Epidermal melanocyte (primary cell): ENCODE measurements around the gene SYT7.

Experiments
- DNase-seq: peaks from one replicate; pipeline ENCODE4 v3.0.0; 2011; ENCODE audit warnings: low spot score; ENCODE audit not compliant: insufficient read length

The SYT7 gene

DNA sequence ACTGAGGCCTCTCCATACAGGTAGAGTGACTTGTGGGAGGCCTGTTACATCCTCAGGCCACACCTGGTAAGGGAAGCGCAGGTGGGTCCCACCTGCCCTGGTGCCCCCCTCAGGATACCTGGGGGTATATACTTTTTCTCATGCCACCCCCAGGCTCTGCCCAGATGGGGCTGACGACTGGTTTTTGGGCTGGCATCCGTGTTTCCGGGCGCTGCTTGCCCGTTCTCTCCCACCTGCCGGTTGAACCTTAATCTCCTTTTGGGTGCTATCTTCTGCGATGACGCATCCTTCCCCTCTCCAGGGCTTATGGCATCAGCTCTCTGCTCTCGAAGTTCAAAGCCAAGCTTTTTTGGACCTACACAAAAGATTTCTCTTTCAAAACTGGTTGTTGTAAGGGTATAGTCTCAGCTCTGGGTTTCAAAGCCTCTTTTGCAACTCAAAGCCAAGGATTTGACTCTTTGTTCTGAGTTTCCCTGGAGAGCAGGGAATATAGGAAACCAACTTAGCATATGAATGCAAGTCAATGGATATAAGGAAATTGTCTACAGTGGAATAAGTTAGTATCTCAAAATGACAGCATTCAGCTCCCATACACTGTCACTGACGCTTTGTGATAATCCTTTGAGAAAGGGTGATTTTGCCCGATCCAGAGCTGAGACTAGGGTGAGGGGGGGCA lies 80.9 kb downstream of the SYT7 start:
- no peak for DNase-seq

DNA sequence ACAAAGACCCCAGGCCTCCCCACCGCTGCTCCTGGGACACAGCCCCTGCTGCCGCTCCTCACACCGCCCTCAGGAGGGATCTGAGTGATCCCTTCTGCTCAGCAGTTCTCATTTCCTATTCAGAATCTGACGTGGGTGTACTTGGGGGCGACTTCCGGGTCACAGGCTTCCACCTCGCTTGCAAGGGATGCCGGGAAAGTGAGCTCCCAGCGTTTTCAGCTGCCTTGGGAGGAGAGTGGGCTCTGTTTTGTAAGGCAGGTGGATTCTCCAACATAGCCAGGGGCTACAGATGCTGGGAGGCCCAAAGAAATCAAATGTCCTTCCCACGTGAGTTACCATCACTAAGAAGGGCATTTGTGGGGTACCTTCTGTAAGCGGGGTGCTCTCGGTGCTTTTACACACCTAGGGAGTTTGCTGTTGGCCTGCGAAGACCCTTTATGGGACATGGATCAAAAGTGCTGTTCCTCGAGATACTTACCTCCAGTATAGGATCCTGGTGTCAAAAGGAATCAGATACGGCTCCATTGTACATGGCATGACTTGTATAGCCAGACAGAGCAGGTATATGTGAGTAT lies 82.0 kb downstream of the SYT7 start:
- no peak for DNase-seq

DNA sequence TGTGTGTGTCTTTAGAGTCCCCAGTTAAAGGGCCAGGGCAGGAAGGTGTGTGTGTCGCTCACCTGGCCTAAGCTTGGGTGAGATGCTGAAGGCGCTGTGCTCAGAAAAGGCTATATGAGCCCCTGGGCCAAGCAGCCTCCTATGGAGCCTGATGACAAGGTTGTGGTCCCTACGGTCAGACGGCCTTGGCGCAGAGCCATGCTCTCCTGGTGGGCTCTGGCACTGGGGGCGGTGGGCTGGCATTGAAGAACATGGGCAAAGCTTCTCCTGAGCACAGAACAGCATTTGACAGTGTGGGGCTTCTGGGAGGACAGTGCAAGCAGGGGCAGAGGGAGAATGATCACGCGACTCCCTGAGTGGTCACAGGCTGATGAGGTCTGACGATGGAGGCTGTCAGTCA lies 83.0 kb downstream of the SYT7 start:
- DNase-seq: no peak

DNA sequence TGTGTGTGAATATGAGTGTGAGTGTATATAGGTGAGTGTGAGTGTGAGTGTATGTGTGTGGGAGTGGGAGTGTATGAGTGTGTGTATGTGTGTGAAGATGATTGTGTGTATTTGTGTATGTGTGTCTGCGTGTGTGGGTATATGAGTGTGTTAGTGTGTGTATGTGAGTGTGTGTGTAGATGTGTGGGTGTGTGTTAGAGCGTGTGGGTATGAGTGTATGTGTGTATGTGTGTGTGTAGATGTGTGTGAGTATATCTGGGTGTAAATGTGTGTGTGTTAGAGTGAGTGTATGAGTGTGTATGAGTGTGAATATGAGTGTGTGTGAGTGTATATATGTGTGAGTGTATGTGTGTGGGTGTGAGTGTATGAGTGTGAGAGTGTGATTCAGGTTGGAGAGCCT lies 83.4 kb downstream of the SYT7 start:
- DNase-seq: no peak

DNA sequence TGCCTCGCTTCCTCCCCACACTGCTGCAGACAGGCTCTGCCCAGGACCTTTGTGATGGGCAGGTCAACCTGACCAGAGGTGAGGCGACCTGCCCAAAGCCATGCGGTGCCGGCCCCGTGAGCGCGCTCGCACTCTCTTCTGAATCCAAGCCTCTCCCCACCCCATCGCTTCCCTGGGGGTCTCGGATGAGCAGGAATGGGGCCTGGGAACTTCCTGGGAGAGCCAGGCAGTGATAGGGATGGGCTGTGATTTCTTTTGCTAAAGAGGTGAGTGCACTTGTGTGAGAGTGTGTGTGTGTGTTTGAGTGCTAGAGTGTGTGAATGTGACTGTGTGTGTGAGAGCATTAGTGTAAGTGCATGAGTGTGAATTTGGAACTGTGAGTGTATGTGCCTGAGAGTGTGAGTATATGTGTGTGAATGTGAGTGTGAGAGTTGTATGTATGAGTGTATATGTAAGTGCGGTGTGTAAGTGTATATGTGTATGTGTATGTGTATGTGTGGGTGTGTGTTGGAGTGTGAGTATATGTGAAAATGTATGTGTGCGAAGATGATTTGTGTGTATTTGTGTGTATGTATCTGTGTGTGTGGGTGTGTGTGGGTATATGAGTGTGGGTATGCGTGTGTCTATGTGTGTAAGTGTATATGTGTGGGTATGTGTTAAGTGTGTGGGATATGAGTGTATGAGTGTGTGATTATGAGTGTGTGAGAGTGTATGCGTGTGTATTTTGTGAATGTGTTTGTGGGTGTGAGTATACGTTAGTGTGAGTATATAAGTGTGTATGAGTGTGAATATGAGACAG lies 84.1 kb downstream of the SYT7 start:
- no peak for DNase-seq

DNA sequence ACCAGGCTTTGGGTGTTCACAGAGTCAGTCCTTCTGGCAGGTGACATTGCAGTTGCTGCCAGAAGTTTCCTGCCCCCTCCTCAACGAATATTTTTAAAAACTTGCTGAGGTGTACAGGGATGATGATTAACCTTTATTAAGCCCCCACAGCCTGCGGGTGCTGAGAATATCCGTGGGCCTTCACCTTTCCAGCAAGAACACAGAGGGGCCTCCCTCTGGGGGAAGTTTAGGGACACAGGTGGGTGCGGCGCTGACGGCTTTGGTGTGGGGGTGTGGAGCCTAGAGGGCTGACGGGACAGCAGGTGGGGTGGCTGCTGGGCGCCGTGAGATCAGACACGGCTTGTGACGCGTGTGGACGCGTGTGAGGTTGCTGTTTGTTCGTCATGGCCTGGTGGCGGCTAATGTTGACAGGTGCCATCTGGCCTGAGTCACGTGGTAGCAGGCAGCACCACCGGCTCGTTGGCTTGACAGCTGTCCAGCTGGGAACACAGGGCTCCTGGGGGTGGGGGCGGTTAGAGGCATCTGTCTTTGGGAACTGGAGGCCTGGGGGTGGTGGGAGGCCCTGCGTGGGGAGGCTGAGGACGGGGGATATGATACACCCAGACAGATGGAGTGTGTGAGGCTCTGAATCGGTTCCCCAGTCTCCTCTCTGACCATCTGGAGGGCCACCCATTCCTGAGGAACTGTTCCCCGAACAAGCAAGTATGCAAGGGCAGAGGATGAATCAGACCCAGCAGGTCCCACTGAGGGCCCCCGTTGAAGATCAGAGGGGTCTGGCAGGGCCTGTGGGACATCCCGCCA lies 84.9 kb downstream of the SYT7 start:
- DNase-seq: no peak

DNA sequence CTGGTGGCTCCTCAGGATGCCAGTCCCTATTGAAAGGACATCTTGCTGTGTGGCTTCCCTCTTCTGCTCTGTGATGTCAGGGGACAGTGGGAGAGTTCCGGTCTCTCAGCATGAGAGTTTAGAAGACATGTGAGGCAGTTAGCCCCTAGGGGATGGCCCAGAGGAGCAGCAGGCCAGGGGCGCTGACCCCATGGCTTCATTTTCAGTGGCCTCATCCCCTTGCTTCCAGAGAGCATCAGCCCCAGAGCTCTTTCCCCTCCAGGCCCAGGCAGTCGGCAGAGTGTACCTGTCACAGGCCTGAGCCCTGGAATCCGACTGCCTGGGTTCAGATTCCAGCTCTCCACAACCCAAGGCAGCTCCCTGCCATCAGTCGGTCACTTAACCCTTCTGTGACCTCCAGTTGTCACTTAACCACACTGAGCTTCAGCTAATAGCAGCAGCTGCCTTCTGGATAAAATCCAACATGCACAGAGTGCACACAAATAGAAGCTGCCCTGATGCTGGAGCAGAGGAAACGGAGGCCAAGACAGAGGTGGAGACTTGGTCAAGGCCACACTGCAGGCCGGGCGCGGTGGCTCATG lies 86.4 kb downstream of the SYT7 start:
- no peak for DNase-seq

DNA sequence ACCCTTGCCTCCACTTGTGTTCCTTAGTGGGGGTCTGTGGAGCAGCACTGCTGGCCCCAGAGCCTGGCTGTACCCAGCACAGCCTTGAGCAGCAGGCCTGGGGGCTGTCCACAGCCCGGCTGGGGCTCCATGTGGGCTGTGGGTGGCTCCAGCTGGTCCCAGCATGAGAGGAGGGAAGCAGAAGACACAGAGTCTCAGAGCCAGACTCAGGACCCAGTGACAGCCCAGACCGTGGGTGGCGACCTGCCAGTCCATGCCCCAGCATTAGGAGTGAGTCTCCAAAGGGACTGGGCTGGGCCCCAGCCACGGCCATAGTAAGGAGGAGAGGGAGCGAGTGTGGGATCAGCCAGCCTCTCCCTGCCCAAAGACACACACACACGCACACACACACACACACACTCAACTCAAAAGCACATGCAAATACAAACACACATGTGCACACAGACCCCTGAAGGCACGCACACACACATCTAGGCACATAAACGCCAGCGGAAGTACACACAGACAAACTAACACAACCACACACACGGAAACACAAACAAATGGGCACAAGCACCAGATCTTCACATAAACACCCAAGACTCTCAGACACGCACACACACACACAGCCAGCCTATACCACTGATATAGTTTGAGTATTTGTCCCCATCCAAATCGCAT lies 89.0 kb downstream of the SYT7 start:
- DNase-seq: no peak

DNA sequence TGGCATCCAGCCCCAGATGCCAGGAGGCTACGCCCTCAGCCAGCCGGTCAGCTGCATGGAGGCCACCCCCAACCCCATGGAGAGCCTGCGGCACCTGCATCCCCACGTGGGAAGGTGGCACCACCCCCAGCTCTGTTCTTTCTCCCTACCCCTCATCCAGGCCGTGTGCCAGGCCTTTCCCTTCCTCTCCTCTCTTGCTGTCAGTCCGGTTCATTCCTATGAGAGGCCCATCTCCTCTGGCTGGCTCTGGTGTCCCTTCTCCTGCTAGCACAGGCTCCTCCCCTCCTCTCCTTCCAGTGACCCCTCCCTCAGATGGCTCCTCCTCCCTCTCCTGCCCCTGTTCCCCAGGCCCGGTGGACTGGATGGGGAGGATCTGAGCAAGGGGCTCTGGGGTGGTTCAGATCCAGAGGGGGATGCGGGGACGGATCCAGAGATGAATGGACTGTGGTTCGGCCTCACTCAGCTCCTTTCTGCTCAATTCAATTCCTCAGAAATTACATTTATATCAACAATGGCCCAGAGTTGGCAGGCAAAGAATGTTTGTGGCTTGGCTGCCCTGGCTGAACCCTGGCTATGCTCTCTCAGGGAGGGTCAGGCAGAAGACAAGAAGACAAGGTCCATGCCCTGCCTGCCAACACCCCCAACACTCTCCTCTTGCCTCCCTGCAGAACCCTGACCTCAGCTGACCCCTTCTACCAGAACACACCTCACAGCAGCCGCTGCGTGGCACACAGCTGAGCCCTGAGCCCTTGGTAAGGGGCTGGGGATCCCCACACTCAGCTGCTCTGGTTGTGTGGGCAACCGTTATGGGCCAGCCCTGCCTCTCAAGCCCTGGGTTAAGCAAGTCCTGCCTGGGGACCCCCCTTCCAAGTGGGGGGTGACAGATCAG lies 90.8 kb downstream of the SYT7 start:
- peak; percentile 35 for DNase-seq

DNA sequence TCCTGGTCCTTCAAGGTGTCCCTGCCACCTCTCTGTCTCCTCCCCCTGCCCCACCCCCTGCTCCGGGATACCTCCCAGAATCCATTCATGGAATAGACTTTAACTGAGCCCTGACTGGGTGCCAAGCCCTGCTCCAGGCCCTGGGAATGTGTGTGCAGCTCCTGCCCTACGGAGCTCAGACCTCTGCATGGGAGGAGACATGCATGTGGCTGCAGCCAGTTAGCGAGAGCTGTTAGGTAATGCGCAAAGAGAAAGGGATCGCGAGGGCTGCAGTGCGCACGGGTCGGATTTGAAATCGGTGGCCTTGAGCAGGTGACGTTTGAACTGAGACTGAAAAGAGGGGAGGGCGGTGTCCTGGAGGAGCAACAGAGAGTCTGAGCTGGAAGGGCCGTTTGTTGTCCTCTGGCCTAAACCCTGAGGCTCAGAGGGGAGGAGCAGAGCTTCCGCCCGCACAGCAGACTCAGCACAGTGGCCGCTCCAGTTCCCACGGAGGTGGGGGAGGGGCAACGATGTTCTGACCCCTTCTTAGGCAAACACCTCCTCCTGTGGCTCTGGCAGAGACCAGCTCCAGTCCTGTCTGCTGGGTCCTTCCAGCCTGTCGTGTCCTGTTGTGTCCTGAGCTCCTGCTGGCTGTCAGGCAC lies 92.1 kb downstream of the SYT7 start:
- DNase-seq: peak; percentile 40

DNA sequence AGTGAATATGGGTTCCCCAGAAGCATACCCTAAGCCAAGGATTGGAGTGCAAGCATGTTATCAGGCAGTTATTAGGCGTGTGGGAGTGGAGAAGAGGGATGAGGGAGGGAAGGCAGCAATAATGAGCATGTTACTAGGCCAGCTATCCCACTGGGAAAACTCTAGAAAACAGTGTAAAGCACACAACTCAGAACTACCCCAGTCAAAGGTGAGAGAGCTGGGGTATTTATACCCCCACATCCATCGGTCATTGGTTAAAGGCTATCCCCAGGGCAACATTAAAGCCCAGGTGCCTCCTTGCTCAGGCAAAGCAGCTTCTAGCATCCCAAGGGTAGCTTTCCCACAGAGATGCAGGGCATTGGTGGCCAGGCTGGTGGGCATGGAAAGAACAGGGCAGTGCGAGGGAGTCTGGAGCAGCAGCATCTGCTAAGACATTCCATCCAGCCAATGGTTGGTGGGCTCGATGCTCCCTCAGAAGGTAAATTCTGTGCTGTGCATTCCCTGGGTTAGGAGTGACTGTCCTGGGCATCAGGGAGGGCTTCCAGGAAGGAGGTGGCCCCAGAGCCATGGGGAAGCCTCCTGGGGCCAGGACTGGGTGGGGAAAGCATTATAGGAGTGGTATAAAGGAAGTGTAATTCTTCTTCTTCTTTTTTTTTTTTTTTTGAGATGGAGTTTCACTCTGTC lies 93.4 kb downstream of the SYT7 start:
- no peak for DNase-seq

DNA sequence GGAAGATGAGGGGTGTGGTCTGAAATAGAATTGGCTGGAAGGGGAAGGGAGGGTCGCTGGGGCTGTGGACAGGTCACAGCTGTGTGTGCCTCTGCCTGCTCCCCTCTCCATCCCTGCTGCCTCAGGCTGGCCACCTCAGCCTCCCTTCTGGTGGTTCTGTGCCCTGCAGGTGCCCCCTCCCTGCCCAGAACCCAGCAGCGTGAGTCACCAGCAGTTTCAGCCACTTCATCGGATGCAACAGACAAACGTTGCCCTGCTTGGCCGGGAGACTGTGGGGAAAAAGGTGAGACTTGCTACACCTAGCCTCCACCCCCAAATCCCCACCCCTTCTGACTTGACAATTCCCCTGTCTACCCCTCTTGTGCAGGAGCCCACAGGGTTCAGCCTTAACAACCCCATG lies 94.1 kb downstream of the SYT7 start:
- DNase-seq: no peak

DNA sequence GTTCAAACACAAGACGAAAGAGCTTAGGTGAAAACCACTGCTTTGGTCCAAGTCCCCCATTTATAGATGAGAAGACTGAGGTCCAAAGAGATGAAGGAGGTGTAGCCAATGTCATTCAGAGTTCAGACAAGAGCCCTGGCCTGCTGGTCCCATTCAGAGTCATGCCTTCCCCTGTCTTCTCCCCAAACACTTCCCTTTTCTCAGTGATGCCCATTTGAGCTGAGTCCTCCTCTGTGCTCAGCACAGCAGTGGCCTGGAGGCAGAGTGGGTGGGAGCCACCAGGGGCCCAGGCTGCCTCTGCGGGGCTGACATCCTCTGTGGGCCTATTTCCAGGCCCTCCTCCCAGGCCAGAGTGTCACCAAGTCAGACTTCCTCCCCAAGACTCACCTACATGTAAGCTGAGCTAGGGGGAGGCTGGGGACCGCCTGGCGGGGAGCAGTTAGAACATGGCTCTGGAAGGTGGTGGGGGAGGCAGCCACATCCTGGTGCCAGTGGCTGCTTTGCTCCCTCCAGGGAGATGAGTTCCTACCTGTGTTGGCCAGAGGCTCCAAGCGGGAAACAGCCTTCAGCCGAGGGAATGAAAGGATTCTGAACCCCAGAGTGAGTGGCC lies 94.8 kb downstream of the SYT7 start:
- no peak for DNase-seq

DNA sequence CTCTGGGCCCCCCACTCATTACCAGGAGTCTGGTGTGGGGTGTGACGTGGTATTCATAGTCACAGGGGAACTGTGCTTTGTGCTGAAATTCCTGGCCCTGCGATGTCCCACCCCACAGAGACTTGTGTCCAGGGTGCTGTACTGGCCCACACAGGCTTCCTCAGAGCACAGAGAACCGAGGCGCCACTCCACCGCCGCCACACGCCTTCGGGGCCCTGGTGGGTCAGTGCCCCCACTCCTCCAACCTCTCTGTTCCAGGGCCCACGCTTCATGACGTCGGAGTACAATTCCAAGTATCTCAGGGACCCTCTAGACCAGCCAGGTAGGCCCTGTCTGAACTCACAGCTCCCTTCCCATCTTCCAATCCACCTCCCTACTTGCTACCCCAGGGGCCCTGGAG lies 95.8 kb downstream of the SYT7 start:
- no peak for DNase-seq

DNA sequence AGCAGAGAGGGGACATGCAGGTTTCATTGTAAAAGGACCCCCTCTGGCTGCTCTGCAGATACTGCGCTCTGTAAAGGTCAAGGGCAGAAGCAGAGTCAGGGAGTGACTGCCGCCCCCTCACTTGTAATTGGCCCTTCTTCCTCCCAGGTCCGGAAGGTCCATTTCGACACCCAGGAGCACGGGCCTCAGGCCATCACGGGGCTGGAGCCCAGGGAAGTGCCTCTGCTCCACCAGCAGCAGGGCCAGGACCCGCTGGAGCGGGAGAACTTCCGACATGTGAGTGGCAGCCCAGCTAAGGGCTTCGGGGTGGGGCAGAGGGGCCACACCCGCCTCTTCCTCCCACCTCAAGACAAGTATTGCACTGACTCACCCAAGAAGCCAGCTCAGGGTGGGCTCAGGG lies 96.3 kb downstream of the SYT7 start:
- no peak for DNase-seq

DNA sequence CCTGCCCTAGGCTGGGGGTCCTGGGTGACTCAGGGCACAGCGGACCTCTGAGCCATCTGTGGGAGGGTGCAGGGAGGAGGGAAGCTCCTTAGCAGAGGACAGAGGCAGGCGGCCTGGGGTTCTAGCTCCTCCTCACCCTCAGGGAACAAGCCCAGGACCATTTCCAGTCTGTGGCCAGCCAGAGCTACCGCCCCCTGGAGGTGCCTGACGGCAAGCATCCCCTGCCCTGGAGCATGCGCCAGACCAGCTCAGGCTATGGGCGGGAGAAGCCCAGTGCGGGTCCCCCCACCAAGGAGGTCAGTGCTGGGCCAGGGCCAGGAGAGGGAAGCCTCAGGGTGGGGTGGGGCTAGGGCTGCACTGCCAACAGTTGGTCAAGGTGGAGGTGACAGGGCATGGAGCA lies 98.4 kb downstream of the SYT7 start:
- DNase-seq: no peak

DNA sequence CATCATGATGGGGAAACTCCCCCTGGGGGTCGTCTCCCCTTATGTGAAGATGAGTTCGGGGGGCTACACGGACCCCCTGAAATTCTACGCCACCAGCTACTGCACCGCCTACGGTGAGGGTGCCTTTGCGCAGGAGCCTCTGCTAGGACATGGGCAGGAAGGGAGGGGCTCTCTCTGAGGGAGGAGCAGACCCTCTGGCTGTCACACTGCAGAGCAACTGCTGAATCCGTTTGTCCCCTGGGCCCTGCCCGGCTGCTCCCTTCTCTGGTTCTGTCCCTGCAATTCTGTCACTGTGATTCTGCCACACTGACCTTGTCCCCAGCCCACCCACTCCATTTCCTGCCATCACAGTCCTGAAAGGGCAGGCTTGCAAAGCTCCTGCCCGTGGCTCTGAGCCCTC lies 99.1 kb downstream of the SYT7 start:
- no peak for DNase-seq

DNA sequence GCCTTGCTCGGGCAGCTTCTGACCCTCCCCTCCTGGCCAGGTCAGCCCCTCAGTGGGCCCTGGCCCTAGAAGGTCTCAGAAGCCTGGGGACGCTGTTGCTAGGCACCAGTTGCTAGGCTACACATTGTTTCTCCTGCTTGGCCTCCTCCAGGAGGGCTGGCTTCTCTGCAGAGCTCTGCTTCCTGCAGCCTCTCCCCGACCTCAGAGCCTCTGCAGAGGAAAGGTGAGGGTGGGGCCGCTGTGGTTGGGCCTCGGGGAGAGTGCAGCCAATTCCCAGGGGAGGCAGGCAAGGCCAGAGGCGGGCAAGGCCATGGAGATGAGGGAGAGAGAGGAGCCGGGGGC lies 99.9 kb downstream of the SYT7 start:
- DNase-seq: no peak
